Activated T-cell treated with anti-CD3 and anti-CD28 coated beads for 4 hours (primary cell): ENCODE measurements around the gene TIMM44.

Experiments
- DNase-seq: peaks from one replicate; pipeline ENCODE4 v3.0.0-alpha.2; 2020

TIMM44 gene

GRCh38 chr19:7912144-7912696, 31.2 kb downstream of the TIMM44 start:
- no peak for DNase-seq

DNA sequence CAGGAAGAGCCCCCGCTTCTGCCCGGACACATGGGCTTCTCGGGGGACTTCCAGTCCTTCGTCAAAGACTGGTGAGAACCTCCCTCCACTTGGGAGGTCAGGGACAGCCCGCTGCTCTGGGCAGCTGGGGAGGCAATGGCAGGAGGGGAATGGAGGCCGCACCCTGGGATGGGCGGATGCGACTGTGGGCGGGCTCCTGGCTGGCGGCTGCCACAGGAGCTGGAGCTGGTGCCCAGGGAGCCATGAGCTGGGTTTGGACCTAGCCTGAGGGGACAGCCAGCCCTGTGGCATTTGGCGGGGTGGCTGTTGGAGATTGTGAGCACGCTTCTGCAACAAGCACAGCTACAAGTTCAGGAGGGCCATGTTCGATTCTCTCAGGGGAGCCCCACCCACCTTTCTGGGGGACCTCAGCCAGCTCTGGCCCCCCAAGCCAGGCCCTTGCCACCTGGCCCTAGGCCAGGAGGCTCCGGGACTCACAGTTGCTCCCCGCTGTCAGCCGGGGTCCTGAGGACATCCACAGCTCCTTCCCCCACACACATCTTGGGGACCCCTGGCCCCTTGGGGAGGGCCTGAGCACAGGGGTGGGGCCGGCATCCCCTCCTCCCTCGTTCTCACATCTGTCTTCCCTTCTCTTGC, 31.8 kb downstream of the TIMM44 start:
- DNase-seq = no peak

- no peak for DNase-seq
These were observed 32.9 kb downstream of the TIMM44 start for GRCh38 chr19:7910321-7911161.

DNA sequence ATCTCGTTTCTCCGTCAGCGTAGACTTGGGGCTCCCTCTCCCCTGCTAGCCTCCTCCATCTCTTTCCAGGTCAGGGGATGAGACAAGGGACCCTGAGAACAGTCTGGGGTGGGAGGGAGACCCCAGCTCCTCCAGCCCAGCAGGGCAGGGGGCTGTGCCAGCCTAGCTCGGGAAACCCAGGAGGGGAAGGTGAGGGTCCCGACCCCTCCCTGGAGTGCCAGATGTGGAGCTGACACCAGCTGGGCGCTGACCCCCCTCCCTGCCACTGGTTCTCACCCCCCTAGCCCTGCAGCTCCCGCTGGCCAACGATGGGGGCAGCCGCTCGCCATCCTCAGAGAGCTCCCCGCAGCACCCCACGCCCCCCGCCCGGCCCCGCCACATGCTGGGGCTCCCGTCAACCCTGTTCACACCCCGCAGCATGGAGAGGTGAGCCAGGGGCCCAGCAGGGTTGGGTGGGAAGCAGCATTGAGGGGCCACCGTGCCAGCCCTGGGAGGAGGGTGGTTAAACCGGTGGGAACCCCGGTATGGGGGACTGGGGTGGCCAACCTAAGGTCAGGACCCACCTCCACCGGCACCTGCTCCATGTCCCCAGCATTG, 33.9 kb downstream of the TIMM44 start:
- DNase-seq = no peak

DNA sequence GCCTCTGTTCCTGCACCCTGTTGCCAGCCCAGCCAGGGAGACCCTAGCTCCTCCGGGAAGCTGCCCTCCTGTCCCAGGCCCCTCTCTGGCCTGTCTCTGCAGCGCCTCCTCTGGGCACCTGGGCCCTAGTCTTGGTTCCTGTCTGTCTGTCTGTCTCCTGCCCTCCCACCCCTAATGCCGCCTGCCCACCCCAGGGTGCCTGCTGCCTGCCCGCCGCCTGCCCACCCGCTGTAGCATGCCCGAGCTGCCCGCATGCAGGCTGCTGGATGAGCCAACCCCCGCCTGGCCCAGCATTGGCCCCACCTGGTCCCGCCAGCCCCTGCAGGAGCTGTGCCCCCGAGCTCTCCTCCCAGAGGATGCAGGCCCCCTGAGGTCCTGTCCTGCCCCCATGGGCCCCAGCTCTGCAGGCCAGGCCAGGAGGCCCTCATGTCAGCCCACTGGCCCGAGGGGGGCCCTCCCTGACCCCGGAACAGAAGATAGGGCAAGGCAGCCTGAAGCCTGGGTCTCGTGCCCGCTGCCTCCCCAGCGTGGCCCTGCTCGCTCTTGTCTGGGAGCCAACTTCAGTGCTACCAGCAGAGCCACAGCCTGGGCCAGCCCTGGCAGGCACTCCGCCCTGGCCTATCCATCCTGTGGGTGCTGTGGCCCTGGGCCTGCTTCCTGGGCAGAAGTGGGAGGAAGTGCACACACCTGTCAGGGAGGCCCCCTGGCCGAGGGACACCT, 34.6 kb downstream of the TIMM44 start:
- DNase-seq = no peak

- no peak for DNase-seq
These were observed 35.3 kb downstream of the TIMM44 start for GRCh38 chr19:7908078-7908699.

DNA sequence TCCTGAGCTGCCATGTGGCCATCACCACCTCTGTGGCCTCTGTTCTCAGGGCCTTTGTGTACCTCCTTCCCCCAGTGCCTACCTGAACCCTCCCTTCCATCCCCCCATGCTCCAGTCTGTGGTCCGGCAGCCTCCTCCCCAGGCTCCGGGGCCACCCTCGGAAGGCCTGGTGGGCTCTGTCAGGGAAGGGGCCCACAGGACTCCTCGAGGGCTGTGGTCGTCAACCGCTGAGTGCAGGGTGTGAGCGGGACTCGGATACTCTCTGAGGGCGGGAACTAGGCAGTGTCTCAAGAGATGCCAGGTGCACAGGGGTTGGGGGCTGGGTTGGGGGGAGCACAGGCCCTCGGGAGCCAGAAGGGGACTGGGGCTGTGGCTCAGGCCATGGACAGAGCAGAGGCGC, 35.9 kb downstream of the TIMM44 start:
- DNase-seq = no peak

GRCh38 chr19:7907122-7907521, 36.3 kb downstream of the TIMM44 start:
- DNase-seq = no peak

DNA sequence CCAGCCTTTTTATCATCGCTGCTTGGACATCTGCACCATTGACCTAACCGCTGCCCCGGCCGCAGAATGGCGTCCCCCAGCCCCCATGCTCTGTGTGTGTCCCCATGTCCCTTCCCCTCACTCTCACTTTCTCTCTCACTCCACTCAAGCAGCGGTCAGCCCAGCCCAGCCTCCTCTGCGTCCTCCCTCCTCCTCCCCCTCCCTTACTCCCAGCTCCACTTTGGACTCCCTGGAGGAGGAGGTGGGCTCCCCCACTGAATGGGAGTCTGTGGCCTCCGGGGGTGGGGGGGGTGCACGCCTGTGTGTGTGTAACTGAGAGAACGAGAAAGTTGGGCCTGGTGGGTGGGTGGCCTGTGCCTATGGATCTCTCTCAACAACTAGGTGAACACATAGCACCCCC, 37.6 kb downstream of the TIMM44 start:
- DNase-seq = no peak

DNA sequence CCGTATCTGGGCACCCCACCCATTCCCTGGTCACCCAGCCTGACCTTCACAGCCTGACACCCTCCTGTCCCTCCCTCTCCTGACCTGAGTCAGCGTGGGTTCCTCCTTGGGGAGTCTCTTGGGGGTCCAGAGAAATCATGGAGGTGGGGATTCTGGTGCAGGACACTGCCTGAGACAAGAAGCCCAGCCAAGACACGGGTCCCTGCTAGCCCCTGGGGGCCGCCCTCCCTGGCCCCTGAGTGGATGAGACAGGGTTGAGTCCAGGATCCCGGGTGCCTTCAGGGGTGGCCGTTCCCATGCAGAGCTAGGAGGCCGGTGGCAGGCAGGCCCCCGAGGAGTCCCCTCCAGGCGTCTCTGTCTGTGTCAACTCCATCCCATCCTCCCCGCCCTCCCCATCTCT, 38.2 kb downstream of the TIMM44 start:
- DNase-seq = no peak

DNA sequence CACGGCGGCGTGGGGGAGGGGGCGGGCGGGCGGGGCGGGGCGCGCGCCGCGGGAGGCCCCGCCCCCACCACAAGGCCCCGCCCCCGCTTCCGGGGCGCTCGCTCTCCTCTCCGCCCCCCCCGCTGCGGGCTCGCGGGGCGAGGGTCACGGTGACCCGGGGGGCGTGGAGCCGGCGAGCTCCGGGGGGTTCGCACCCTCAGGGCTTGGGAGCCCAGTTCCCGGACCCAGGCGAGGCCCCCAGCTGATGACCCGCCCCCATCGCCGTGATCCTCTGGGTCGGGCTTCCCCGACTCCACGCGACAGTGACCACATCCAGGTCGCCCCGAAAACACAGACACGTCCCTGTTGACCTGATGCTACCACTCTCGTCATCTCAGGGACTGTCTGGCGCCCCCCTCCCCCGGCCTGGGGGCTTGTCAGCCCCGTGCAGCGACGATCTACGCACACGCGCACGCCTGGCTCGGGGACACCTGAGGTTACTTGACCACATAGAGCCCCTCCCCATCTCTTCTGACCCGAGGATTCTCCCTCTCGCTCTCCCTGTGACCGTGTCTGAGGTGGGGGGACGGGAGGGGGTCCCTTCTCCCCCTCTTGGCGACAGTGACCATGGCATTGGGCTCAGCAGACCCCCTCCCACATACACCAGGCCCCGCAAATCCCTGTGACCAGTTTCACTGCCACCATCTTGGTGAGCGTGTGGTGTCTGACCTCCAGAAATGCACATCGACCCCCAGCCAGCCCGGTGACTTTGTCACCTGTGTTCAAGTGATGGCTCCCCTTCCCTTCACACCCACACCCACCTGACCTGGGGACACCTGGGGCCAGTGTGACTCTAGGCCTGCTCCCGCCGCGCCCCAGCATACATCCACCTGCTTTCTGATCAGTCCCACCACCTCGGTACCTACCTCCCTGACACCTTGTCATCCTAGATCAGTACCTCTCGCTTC, 39.1 kb downstream of the TIMM44 start:
- no peak for DNase-seq

- DNase-seq = peak; percentile 100
These were observed 40.0 kb downstream of the TIMM44 start, which contains the start of gene MAP2K7 for GRCh38 chr19:7903244-7904073. Gene MAP2K7, plus strand, starts transcription at chr19:7903877. Its CDS starts 68 bp downstream, at chr19:7903945.

GRCh38 chr19:7902796-7903243, 40.6 kb downstream of the TIMM44 start:
- no peak for DNase-seq

DNA sequence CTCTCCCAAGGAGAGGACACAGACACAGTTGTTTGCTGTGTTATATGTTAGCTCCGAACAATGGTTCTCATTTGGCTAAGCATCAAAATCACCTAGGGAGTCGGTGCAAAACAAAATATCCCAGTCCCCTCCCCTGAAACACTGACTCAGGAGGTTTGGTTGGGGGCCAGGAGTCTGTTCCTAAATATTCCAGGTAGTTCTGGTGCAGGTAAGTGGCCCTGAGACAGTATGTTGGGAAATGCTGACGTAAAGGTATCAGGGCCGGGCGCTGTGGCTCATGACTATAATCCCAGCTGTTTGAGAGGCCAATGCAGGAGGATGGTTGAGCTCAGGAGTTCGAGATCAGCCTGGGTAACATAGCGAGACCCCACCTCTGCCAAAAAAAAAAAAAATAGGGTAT, 42.1 kb downstream of the TIMM44 start:
- DNase-seq = no peak

GRCh38 chr19:7900931-7901330, 42.5 kb downstream of the TIMM44 start:
- DNase-seq = no peak

DNA sequence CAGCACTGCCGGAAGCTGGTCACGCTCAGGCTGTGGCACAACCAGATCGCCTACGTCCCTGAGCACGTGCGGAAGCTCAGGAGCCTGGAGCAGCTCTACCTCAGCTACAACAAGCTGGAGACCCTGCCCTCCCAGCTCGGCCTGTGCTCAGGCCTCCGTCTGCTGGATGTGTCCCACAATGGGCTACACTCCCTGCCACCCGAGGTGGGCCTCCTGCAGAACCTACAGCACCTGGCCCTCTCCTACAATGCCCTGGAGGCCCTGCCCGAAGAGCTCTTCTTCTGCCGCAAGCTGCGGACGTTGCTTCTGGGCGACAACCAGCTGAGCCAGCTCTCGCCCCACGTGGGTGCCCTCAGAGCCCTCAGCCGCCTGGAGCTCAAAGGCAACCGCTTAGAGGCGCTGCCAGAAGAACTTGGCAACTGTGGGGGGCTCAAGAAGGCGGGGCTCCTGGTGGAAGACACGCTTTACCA, 43.0 kb downstream of the TIMM44 start:
- no peak for DNase-seq

GRCh38 chr19:7899751-7900378, 43.6 kb downstream of the TIMM44 start:
- DNase-seq = no peak

GRCh38 chr19:7898967-7899366, 44.5 kb downstream of the TIMM44 start:
- no peak for DNase-seq

GRCh38 chr19:7897292-7897691, 46.2 kb downstream of the TIMM44 start:
- no peak for DNase-seq

GRCh38 chr19:7895565-7895964, 47.9 kb downstream of the TIMM44 start:
- no peak for DNase-seq
